ENCODE measurements around the gene CCDC61.

CCDC61 gene

DNA sequence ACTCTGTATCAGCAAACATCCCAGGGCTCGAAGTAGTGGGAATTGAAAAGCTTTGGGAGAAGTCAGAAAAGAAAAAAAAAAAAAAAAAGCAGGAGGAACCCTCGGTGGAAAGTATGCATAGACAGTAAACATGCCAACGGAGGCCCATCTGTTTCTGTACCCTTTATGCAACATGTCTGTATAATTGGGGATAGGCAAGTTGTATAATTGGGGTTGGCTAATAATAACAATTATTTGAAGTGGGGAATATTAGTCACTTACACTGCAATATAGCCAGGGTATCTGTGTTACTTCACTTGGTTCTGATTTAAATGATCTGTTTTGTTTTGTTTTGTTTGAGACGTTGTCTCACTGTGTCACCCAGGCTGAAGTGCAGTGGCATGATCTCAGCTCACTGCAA is 57.6 kb downstream of the CCDC61 start:
- no peaks in the 10 kb centered on the region for H3K36me3 ChIP-seq
- no peak overlapping the region for H3K27ac ChIP-seq
- no peak overlapping the region for H3K4me2 ChIP-seq
- H4K20me1 ChIP-seq, result no peaks in the 10 kb centered on the region
- H3K4me1 ChIP-seq, result peaks cover 10% of the 10 kb centered on the region
- H3K27me3 ChIP-seq, result no peaks in the 10 kb centered on the region
- no peak for TF ChIP-seq Cebpa-rat (IDR thresholded peaks at IDR 0.05)
- H3K4me3 ChIP-seq, result no peak overlapping the region
- H3K9me3 ChIP-seq, result 0 out of 2 replicates have a peak, but pooled peaks cover 4% of the 10 kb centered on the region
- no peak overlapping the region for H3K9ac ChIP-seq

GRCh38 chr19:46056536-46056935 is 61.3 kb downstream of the CCDC61 start:
- H3K4me2 ChIP-seq, result no peak overlapping the region
- no peak overlapping the region for H3K4me3 ChIP-seq
- H3K36me3 ChIP-seq, result no peaks in the 10 kb centered on the region
- H3K27ac ChIP-seq, result no peak overlapping the region
- no peaks in the 10 kb centered on the region for H4K20me1 ChIP-seq
- peaks cover 36% of the 10 kb centered on the region for H3K9me3 ChIP-seq
- no peaks in the 10 kb centered on the region for H3K4me1 ChIP-seq
- TF ChIP-seq Cebpa-rat (IDR thresholded peaks at IDR 0.05), result no peak
- H3K9ac ChIP-seq, result no peak overlapping the region
- no peaks in the 10 kb centered on the region for H3K27me3 ChIP-seq

DNA sequence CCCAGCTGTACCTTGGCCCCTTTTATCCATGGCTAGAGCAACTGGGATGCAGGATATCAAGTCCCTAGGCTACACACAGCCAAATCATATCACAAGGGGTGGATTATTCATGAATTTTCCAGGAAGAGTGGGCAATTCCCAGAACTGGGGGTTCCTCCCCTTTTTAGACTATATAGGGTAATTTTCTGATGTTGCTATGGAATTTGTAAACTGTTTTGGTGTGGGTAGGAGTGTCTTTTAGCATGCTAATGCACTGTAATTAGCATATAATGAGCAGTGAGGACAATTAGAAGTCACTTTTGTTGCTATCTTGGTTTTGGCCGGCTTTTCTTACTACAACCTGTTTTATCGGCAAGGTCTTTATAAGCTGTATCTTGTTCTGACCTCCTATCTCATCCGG is 63.5 kb downstream of the CCDC61 start:
- H3K9ac ChIP-seq, result no peak overlapping the region
- TF ChIP-seq Cebpa-rat (IDR thresholded peaks at IDR 0.05), result no peak
- no peak overlapping the region for H3K4me3 ChIP-seq
- no peaks in the 10 kb centered on the region for H4K20me1 ChIP-seq
- no peaks in the 10 kb centered on the region for H3K36me3 ChIP-seq
- no peaks in the 10 kb centered on the region for H3K27me3 ChIP-seq
- no peak overlapping the region for H3K4me2 ChIP-seq
- peaks cover 50% of the 10 kb centered on the region for H3K9me3 ChIP-seq
- H3K27ac ChIP-seq, result no peak overlapping the region
- H3K4me1 ChIP-seq, result no peaks in the 10 kb centered on the region

DNA sequence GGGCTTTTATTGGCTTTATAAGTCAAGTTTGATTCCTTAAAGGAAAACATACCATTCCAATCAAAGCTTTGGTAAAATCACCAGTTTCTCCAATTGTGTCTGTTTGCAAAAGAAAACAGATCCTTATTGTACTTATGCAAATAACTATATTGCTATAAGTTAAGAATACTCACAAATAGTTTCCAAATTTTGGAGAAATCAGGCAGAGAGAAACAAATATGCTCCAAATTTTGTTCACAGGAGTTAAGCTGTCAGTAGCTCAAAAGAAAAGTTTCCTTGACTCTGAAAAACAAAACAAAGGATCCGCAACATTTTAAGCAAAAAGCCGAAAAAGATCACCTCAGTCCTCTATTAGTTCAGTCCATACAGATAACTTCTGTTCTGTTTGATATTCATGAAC is 64.7 kb downstream of the CCDC61 start:
- Histone ChIP-seq H3K9ac (no peak overlapping the region), H3K4me2 (no peak overlapping the region), H3K36me3 (no peaks in the 10 kb centered on the region), H3K4me1 (no peaks in the 10 kb centered on the region), H3K27me3 (no peaks in the 10 kb centered on the region), H3K4me3 (no peak overlapping the region), H3K27ac (no peak overlapping the region), H4K20me1 (no peaks in the 10 kb centered on the region), H3K9me3 (peaks cover 50% of the 10 kb centered on the region)
- no peak for TF ChIP-seq Cebpa-rat (IDR thresholded peaks at IDR 0.05)

DNA sequence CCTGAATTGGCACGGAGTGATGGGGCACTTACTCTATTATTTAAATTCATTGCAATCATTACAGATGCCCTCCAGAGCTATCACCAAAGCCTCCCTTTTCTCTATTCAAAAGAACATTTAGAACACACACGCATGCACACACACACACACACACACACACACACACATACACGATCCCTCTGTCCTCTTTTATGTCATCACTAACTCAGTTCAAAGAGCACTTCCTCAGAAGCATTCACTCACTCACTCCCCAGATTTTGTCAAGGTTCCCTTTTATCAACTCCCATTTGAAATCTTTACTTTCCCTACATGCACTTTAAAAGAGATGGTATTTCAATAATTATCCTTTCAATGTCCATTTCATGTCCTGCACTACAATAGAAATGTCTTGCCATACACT is 67.9 kb downstream of the CCDC61 start:
- Histone ChIP-seq H3K9me3 (peaks cover 43% of the 10 kb centered on the region), H3K4me2 (no peak overlapping the region), H3K9ac (no peak overlapping the region), H3K36me3 (no peaks in the 10 kb centered on the region), H4K20me1 (no peaks in the 10 kb centered on the region), H3K27ac (no peak overlapping the region), H3K4me3 (no peak overlapping the region), H3K4me1 (no peaks in the 10 kb centered on the region), H3K27me3 (no peaks in the 10 kb centered on the region)
- TF ChIP-seq Cebpa-rat (IDR thresholded peaks at IDR 0.05), result no peak

DNA sequence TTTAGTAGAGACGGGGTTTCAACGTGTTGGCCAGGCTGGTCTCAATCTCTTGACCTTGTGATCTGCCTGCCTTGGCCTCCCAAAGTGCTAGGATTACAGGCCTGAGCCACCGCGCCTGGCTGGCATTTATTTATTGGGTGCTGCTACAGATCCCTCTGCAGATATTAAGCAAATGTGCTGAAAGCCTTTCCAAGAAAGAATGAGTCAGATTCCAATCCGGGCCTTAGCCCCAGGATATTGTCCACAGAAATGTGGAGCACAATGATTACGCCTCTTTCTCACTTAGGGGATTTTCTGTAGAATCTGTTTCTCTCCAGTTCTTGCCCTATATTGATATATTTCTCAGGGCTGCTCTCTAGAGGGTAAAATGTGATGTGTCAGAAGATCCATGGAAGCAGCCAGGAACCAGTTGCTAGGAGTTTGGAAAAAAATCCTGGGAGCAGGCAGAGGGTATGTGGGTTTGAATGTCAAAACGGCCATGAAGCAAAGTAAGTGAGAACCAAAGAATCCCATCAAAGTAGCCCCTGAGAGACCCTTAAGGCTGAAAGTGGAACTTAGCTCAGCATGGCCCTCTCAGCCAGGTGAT is 70.3 kb downstream of the CCDC61 start:
- Histone ChIP-seq H3K4me3 (no peak overlapping the region), H3K9me3 (peaks cover 21% of the 10 kb centered on the region), H4K20me1 (no peaks in the 10 kb centered on the region), H3K4me2 (no peak overlapping the region), H3K27ac (no peak overlapping the region), H3K9ac (no peak overlapping the region), H3K36me3 (no peaks in the 10 kb centered on the region), H3K4me1 (no peaks in the 10 kb centered on the region), H3K27me3 (no peaks in the 10 kb centered on the region; the same call in 1 of the 2 replicates)
- no peak for TF ChIP-seq Cebpa-rat (IDR thresholded peaks at IDR 0.05)

DNA sequence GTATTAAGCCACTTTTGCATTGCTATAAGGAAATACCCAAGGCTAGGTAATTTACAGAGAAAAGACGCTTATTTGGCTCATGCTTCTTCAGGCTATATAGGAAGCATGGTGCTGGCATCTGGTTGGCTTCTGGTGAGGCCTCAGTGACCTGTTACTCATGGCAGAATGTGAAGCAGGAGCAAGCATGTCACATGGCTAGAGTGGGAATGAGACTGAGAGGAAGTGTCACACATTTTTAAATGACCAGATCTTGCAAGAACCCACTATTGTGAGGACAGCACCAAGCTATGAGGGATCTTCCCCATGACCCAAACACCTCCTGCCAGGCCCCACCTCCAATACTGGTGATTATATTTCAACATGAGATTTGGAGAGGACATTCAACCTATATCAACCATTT is 71.2 kb downstream of the CCDC61 start:
- peaks cover 15% of the 10 kb centered on the region for H3K9me3 ChIP-seq
- no peak overlapping the region for H3K4me3 ChIP-seq
- no peak overlapping the region for H3K27ac ChIP-seq
- no peaks in the 10 kb centered on the region; the same call in 1 of the 2 replicates for H3K27me3 ChIP-seq
- no peaks in the 10 kb centered on the region for H3K4me1 ChIP-seq
- no peak overlapping the region for H3K4me2 ChIP-seq
- no peak for TF ChIP-seq Cebpa-rat (IDR thresholded peaks at IDR 0.05)
- no peaks in the 10 kb centered on the region for H4K20me1 ChIP-seq
- H3K36me3 ChIP-seq, result no peaks in the 10 kb centered on the region
- no peak overlapping the region for H3K9ac ChIP-seq

DNA sequence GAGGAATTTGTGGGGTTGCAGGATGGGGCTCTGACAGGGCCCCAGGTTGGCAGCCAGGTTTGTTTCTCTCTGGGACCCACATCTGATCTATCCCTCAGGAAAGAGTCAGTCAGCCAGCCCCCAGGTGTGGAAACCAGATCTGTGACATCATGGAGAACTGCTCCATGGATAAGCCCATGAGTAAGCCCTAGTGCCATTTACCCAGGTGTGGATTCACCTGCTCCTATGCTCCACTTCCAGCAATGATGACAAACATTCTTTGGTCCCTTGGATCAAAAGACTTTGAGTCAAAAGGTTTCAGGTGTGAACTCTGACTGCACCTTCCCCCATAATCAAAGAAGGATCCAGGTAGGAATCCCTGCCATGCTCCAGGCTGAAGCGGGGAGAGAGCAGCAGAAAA is 72.4 kb downstream of the CCDC61 start:
- no peak overlapping the region for H3K4me3 ChIP-seq
- H3K27me3 ChIP-seq, result no peaks in the 10 kb centered on the region; the same call in 1 of the 2 replicates
- H4K20me1 ChIP-seq, result no peaks in the 10 kb centered on the region
- H3K4me2 ChIP-seq, result no peak overlapping the region
- TF ChIP-seq Cebpa-rat (IDR thresholded peaks at IDR 0.05), result no peak
- H3K9me3 ChIP-seq, result peaks cover 3% of the 10 kb centered on the region; the same call in 1 of the 2 replicates
- H3K27ac ChIP-seq, result no peak overlapping the region
- no peaks in the 10 kb centered on the region for H3K4me1 ChIP-seq
- H3K9ac ChIP-seq, result no peak overlapping the region
- H3K36me3 ChIP-seq, result no peaks in the 10 kb centered on the region
